Neural cell (in vitro differentiated cells): ENCODE measurements around the gene HACD4. TPM values are rescaled to one million over a fixed set of nuclear protein-coding genes. Genes with fewer than 3 reads are reported as not detected.

ENCODE experiments used
- H2AFZ ChIP-seq: fragments of 200-600, 300-800 bp; sonication (generic), shearing (Covaris generic); 2 replicates; pipeline ENCODE4 v1.6.0; 2014; ENCODE audit warnings: low read depth, mild to moderate bottlenecking, antibody characterized with exemption, low read length, moderate library complexity
- H3F3A ChIP-seq: fragments of 200-600 bp; shearing (Covaris generic); 2 replicates; pipeline ENCODE4 v1.6.1; 2016; ENCODE audit warnings: mild to moderate bottlenecking, moderate library complexity, mixed read lengths, antibody characterized with exemption, low read length; ENCODE audit not compliant: insufficient read depth, poor library complexity, severe bottlenecking
- H3K27ac ChIP-seq: fragments of 200-600, 300-800 bp; sonication (generic), shearing (Covaris generic); 2 replicates; pipeline ENCODE4 v1.5.1; 2014; ENCODE audit warnings: mild to moderate bottlenecking, low read length, moderate library complexity
- H3K27me3 ChIP-seq: fragments of 300-800, 200-600 bp; sonication (generic), shearing (Covaris generic); 2 replicates; pipeline ENCODE4 v1.6.0; 2014; ENCODE audit warnings: mild to moderate bottlenecking, low read depth, low read length, moderate library complexity; ENCODE audit not compliant: insufficient read depth
- H3K36me3 ChIP-seq: fragments of 300-800, 200-600 bp; sonication (generic), shearing (Covaris generic); 2 replicates; pipeline ENCODE4 v1.5.1; 2014; ENCODE audit warnings: mild to moderate bottlenecking, antibody characterized with exemption, low read length, moderate library complexity; ENCODE audit not compliant: insufficient read depth
- H3K4me2 ChIP-seq: fragments of 300-800, 200-600 bp; sonication (generic), shearing (Covaris generic); 2 replicates; pipeline ENCODE4 v1.6.0; 2014; ENCODE audit warnings: mild to moderate bottlenecking, low read length
- H3K4me3 ChIP-seq: fragments of 300-800, 200-600 bp; sonication (generic), shearing (Covaris generic); 2 replicates; pipeline ENCODE4 v1.5.1; 2014; ENCODE audit warnings: mild to moderate bottlenecking, low read length, moderate library complexity
- H3K79me2 ChIP-seq: fragments of 200-600 bp; shearing (Covaris generic); replicated peaks from 2 replicates; pipeline ENCODE4 v1.6.0; 2014; ENCODE audit warnings: mild to moderate bottlenecking, low read length, moderate library complexity; ENCODE audit not compliant: insufficient read depth
- H3K9ac ChIP-seq: fragments of 300-800, 200-600 bp; sonication (generic), shearing (Covaris generic); 2 replicates; pipeline ENCODE4 v1.6.1; 2016; ENCODE audit warnings: mild to moderate bottlenecking, low read length, mixed read lengths
- H3K9me2 ChIP-seq: fragments of 200-600 bp; shearing (Covaris generic); 2 replicates; pipeline ENCODE4 v1.6.1; 2016; ENCODE audit warnings: mild to moderate bottlenecking, low read length, mixed read lengths; ENCODE audit not compliant: insufficient read depth
- H3K9me3 ChIP-seq: fragments of 200-600, 300-800 bp; sonication (generic), shearing (Covaris generic); 2 replicates; pipeline ENCODE4 v1.6.1; 2016; ENCODE audit warnings: mild to moderate bottlenecking, mixed run types, low read length, moderate library complexity, mixed read lengths
- H4K20me1 ChIP-seq: fragments of 200-600 bp; shearing (Covaris generic); 2 replicates; pipeline ENCODE4 v1.6.1; 2016; ENCODE audit warnings: mild to moderate bottlenecking, mixed run types; ENCODE audit not compliant: insufficient read depth
- CTCF ChIP-seq: fragments of 450-650 bp; IDR thresholded peaks from 2 replicates; pipeline ENCODE4 v1.5.1; 2014; ENCODE audit warnings: antibody characterized with exemption, mild to moderate bottlenecking, moderate library complexity; ENCODE audit not compliant: poor library complexity, severe bottlenecking
- EP300 ChIP-seq: fragments of 450-650 bp; conservative IDR thresholded peaks from 2 replicates; pipeline ENCODE4 v1.6.1; 2014; ENCODE audit warnings: antibody characterized with exemption, mild to moderate bottlenecking, moderate library complexity; ENCODE audit not compliant: poor library complexity, severe bottlenecking
- EZH2 ChIP-seq: fragments of 200-600, 300-800 bp; shearing (Covaris generic), sonication (generic); IDR thresholded peaks from 2 replicates; pipeline ENCODE4 v1.6.1; 2014; ENCODE audit warnings: antibody characterized with exemption, low read length, borderline replicate concordance, mild to moderate bottlenecking; ENCODE audit not compliant: insufficient read depth, poor library complexity, severe bottlenecking
- MXI1 ChIP-seq: fragments of 450-650 bp; conservative IDR thresholded peaks from 2 replicates; pipeline ENCODE4 v1.6.1; 2014; ENCODE audit warnings: antibody characterized with exemption, mild to moderate bottlenecking; ENCODE audit not compliant: poor library complexity, severe bottlenecking
- POLR2AphosphoS5 ChIP-seq: IDR thresholded peaks from 2 replicates; pipeline ENCODE4 v1.6.1; 2012
- RAD21 ChIP-seq: fragments of 450-650 bp; conservative IDR thresholded peaks from 2 replicates; pipeline ENCODE4 v1.6.1; 2014; ENCODE audit warnings: antibody characterized with exemption, mild to moderate bottlenecking, moderate library complexity
- SMC3 ChIP-seq: fragments of 450-650 bp; conservative IDR thresholded peaks from 2 replicates; pipeline ENCODE4 v1.6.1; 2014; ENCODE audit warnings: antibody characterized with exemption, mild to moderate bottlenecking, moderate library complexity; ENCODE audit not compliant: poor library complexity
- TAF1 ChIP-seq: IDR thresholded peaks from 2 replicates; pipeline ENCODE4 v1.6.1; 2012; ENCODE audit warnings: low read depth
- polyA plus RNA-seq: library from polyadenylated mRNA; depleted of rRNA; stranded (reverse); fragments of >200 nt; gene quantifications from 2 replicates; pipeline ENCODE4 v1.2.3, GENCODE V29; 2014
- TF ChIP-seq, protein P1 (sequence below): IDR thresholded peaks from 2 replicates; pipeline ENCODE4 v1.6.1; 2012; ENCODE audit warnings: borderline replicate concordance

HACD4 gene
- polyA plus RNA-seq, 1 donor from 2014 or later, result not detected

- no peak overlapping the region for H3K9ac ChIP-seq
- no peak overlapping the region for H2AFZ ChIP-seq
- no peak overlapping the region for H3K27ac ChIP-seq
- H3K9me2 ChIP-seq, result no peaks in the 10 kb centered on the region
- no peak overlapping the region for H3K4me2 ChIP-seq
- no peak overlapping the region for H3K4me3 ChIP-seq
- H3K79me2 ChIP-seq, result no peaks in the 10 kb centered on the region
- H3F3A ChIP-seq, result no peaks in the 10 kb centered on the region
- H4K20me1 ChIP-seq, result no peaks in the 10 kb centered on the region
- no peaks in the 10 kb centered on the region for H3K27me3 ChIP-seq
- no peak for TF ChIP-seq MXI1
- TF ChIP-seq, protein P1, sequence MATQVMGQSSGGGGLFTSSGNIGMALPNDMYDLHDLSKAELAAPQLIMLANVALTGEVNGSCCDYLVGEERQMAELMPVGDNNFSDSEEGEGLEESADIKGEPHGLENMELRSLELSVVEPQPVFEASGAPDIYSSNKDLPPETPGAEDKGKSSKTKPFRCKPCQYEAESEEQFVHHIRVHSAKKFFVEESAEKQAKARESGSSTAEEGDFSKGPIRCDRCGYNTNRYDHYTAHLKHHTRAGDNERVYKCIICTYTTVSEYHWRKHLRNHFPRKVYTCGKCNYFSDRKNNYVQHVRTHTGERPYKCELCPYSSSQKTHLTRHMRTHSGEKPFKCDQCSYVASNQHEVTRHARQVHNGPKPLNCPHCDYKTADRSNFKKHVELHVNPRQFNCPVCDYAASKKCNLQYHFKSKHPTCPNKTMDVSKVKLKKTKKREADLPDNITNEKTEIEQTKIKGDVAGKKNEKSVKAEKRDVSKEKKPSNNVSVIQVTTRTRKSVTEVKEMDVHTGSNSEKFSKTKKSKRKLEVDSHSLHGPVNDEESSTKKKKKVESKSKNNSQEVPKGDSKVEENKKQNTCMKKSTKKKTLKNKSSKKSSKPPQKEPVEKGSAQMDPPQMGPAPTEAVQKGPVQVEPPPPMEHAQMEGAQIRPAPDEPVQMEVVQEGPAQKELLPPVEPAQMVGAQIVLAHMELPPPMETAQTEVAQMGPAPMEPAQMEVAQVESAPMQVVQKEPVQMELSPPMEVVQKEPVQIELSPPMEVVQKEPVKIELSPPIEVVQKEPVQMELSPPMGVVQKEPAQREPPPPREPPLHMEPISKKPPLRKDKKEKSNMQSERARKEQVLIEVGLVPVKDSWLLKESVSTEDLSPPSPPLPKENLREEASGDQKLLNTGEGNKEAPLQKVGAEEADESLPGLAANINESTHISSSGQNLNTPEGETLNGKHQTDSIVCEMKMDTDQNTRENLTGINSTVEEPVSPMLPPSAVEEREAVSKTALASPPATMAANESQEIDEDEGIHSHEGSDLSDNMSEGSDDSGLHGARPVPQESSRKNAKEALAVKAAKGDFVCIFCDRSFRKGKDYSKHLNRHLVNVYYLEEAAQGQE, result no peak
- TF ChIP-seq CTCF, result no peak
- TF ChIP-seq TAF1, result no peak
- TF ChIP-seq RAD21, result no peak
- no peak for TF ChIP-seq POLR2AphosphoS5
- TF ChIP-seq EP300, result no peak
- no peak for TF ChIP-seq EZH2
- TF ChIP-seq SMC3, result no peak
- H3K9me3 ChIP-seq, result no peaks in the 10 kb centered on the region
- no peaks in the 10 kb centered on the region for H3K36me3 ChIP-seq
These were observed 25.5 kb upstream of the HACD4 start for GRCh38 chr9:21056931-21057330.

DNA sequence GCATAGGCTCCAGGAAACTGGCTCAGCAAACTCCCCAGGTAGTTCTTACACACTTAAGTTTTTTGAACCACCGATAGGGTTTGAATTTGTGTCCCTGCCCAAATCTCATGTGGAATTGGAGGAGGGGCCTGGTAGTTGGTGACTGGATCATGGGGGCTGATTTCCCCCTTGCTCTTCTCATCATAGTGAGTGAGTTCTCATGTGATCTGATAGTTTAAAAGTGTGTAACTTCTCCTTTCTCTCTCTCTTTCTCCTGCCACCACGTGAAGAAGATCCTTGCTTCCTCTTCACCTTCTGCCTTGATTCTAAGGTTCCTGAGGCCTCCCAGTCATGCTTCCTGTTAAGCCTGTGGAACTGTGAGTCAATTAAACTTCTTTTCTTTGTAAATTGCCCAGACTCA, 22.4 kb upstream of the HACD4 start:
- Histone ChIP-seq H3K9me3 (no peaks in the 10 kb centered on the region), H3K27ac (no peak overlapping the region), H4K20me1 (no peaks in the 10 kb centered on the region), H3K4me3 (no peak overlapping the region), H3K9me2 (no peaks in the 10 kb centered on the region), H3F3A (no peaks in the 10 kb centered on the region), H3K4me2 (no peak overlapping the region), H3K27me3 (no peaks in the 10 kb centered on the region), H3K9ac (no peak overlapping the region), H3K36me3 (no peaks in the 10 kb centered on the region), H2AFZ (no peak overlapping the region), H3K79me2 (no peaks in the 10 kb centered on the region)
- TF ChIP-seq, protein P1, result no peak
- no peak for TF ChIP-seq TAF1
- TF ChIP-seq EP300, result no peak
- TF ChIP-seq CTCF, result no peak
- no peak for TF ChIP-seq POLR2AphosphoS5
- no peak for TF ChIP-seq SMC3
- TF ChIP-seq MXI1, result no peak
- TF ChIP-seq EZH2, result no peak
- TF ChIP-seq RAD21, result no peak
